Activated T-helper 2 cell treated with anti-CD3 and anti-CD28 coated beads, Interferon-gamma antibody, Interleukin-2, Interleukin-4, amounts not matched to agents 10 μg/mL and 5 μg/mL and 100 μg/mL, durations not matched to agents 14 hours and 24 hours and 36 hours (primary cell): ENCODE measurements around the gene CCDC12. TPM values are rescaled to one million over a fixed set of nuclear protein-coding genes. Genes with fewer than 3 reads are reported as not detected.

Experiments
- DNase-seq: peaks from one replicate; pipeline ENCODE4 v3.0.0; 2021; ENCODE audit warnings: low spot score
- H3K27ac Mint-ChIP-seq: one replicate; pipeline ENCODE4 v1.8.0; 2021; ENCODE audit warnings: mixed read lengths
- H3K27me3 Mint-ChIP-seq: one replicate; pipeline ENCODE4 v1.8.0; 2021; ENCODE audit warnings: low read depth, mixed read lengths
- H3K36me3 Mint-ChIP-seq: one replicate; pipeline ENCODE4 v1.8.0; 2021; ENCODE audit warnings: low read depth, mixed read lengths
- H3K4me1 Mint-ChIP-seq: one replicate; pipeline ENCODE4 v1.8.0; 2021; ENCODE audit warnings: low read depth, mixed read lengths
- H3K4me3 Mint-ChIP-seq: one replicate; pipeline ENCODE4 v1.8.0; 2021; ENCODE audit warnings: low read depth, mild to moderate bottlenecking, moderate library complexity, mixed read lengths
- H3K9me3 Mint-ChIP-seq: one replicate; pipeline ENCODE4 v1.8.0; 2021; ENCODE audit warnings: mixed read lengths
- intact Hi-C: fragments of 100-400 bp; cut with micrococcal nuclease; formaldehyde crosslinking; loops from one replicate; pipeline ENCODE4 v1.15.1; 2023
- total RNA-seq: library from RNA; stranded (reverse); gene quantifications from 2 replicates; pipeline ENCODE4 v1.2.3, GENCODE V29; 2022

CCDC12 gene
- total RNA-seq, 1 donor from 2014 or later: 65.3 TPM

- DNase-seq: peak; percentile 52
- intact Hi-C loops: loop anchor here (1.0 to 2.0 kb wide), 2 partner anchors 28 to 190 kb away; no protein-coding TSS in a partner anchor
- Mint-ChIP-seq H3K36me3 (no peaks in the 10 kb centered on the region), H3K4me1 (no peaks in the 10 kb centered on the region), H3K4me3 (no peak overlapping the region), H3K27ac (no peak overlapping the region), H3K27me3 (peaks cover 48% of the 10 kb centered on the region), H3K9me3 (no peaks in the 10 kb centered on the region)
Observed at GRCh38 chr3:46895204-46895660, 81.3 kb downstream of the CCDC12 start.

GRCh38 chr3:46894256-46894655 is 82.3 kb downstream of the CCDC12 start:
- Mint-ChIP-seq H3K4me3 (no peak overlapping the region), H3K27ac (no peak overlapping the region), H3K27me3 (peaks cover 49% of the 10 kb centered on the region), H3K9me3 (no peaks in the 10 kb centered on the region), H3K36me3 (no peaks in the 10 kb centered on the region), H3K4me1 (no peaks in the 10 kb centered on the region)
- no peak for DNase-seq
- intact Hi-C loops: loop anchor here (2.0 kb wide), 1 partner anchor 27 kb away; no protein-coding TSS in a partner anchor

GRCh38 chr3:46893763-46894162 is 82.8 kb downstream of the CCDC12 start:
- DNase-seq: no peak
- intact Hi-C loops: loop anchor here (2.0 kb wide), 1 partner anchor 27 kb away; no protein-coding TSS in a partner anchor
- Mint-ChIP-seq H3K4me3 (no peak overlapping the region), H3K9me3 (no peaks in the 10 kb centered on the region), H3K27me3 (peaks cover 45% of the 10 kb centered on the region), H3K4me1 (no peaks in the 10 kb centered on the region), H3K36me3 (no peaks in the 10 kb centered on the region), H3K27ac (no peak overlapping the region)

- no peaks in the 10 kb centered on the region for H3K36me3 Mint-ChIP-seq
Observed at GRCh38 chr3:46893146-46893748, 83.3 kb downstream of the CCDC12 start.

GRCh38 chr3:46892285-46893145 is 84.0 kb downstream of the CCDC12 start:
- H3K27me3 Mint-ChIP-seq: peaks cover 49% of the 10 kb centered on the region
- no peak for DNase-seq

More at GRCh38 chr3:46893146-46893748, 83.3 kb downstream of the CCDC12 start:
- no peak overlapping the region for H3K27ac Mint-ChIP-seq
- no peaks in the 10 kb centered on the region for H3K4me1 Mint-ChIP-seq
- H3K27me3 Mint-ChIP-seq: peaks cover 46% of the 10 kb centered on the region
- no peak for DNase-seq
- no peaks in the 10 kb centered on the region for H3K9me3 Mint-ChIP-seq
- H3K4me3 Mint-ChIP-seq: no peak overlapping the region
- intact Hi-C loops: no loop called here

GRCh38 chr3:46891132-46891531 is 85.4 kb downstream of the CCDC12 start:
- H3K27ac Mint-ChIP-seq: no peak overlapping the region
- H3K4me1 Mint-ChIP-seq: no peaks in the 10 kb centered on the region
- intact Hi-C loops: no loop called here
- H3K9me3 Mint-ChIP-seq: no peaks in the 10 kb centered on the region
- H3K27me3 Mint-ChIP-seq: peaks cover 49% of the 10 kb centered on the region
- H3K36me3 Mint-ChIP-seq: no peaks in the 10 kb centered on the region
- H3K4me3 Mint-ChIP-seq: no peak overlapping the region
- DNase-seq: no peak

More at GRCh38 chr3:46892285-46893145, 84.0 kb downstream of the CCDC12 start:
- no peaks in the 10 kb centered on the region for H3K9me3 Mint-ChIP-seq
- intact Hi-C loops: no loop called here
- peak overlapping the region; percentile 32 for H3K4me3 Mint-ChIP-seq
- H3K36me3 Mint-ChIP-seq: no peaks in the 10 kb centered on the region
- H3K27ac Mint-ChIP-seq: no peak overlapping the region
- no peaks in the 10 kb centered on the region for H3K4me1 Mint-ChIP-seq

- no peak overlapping the region for H3K27ac Mint-ChIP-seq
- no peak overlapping the region for H3K4me3 Mint-ChIP-seq
- H3K27me3 Mint-ChIP-seq: peaks cover 50% of the 10 kb centered on the region
- no peaks in the 10 kb centered on the region for H3K9me3 Mint-ChIP-seq
- intact Hi-C loops: no loop called here
- DNase-seq: no peak
- H3K36me3 Mint-ChIP-seq: no peaks in the 10 kb centered on the region
- H3K4me1 Mint-ChIP-seq: peaks cover under 1% of the 10 kb centered on the region
Observed at GRCh38 chr3:46890132-46890531, 86.4 kb downstream of the CCDC12 start.

GRCh38 chr3:46889381-46890110 is 87.0 kb downstream of the CCDC12 start:
- H3K36me3 Mint-ChIP-seq: no peaks in the 10 kb centered on the region
- H3K4me1 Mint-ChIP-seq: peaks cover 6% of the 10 kb centered on the region
- no peak for DNase-seq
- no peak overlapping the region for H3K27ac Mint-ChIP-seq
- H3K27me3 Mint-ChIP-seq: peaks cover 54% of the 10 kb centered on the region
- no peaks in the 10 kb centered on the region for H3K9me3 Mint-ChIP-seq
- no peak overlapping the region for H3K4me3 Mint-ChIP-seq
- intact Hi-C loops: no loop called here

- Mint-ChIP-seq H3K27me3 (peaks cover 59% of the 10 kb centered on the region), H3K36me3 (no peaks in the 10 kb centered on the region), H3K27ac (no peak overlapping the region), H3K4me1 (peaks cover 6% of the 10 kb centered on the region), H3K9me3 (no peaks in the 10 kb centered on the region), H3K4me3 (no peak overlapping the region)
- DNase-seq: no peak
- intact Hi-C loops: no loop called here
Observed at GRCh38 chr3:46888705-46889104, 87.8 kb downstream of the CCDC12 start.

GRCh38 chr3:46887980-46888494 is 88.5 kb downstream of the CCDC12 start:
- H3K36me3 Mint-ChIP-seq: no peaks in the 10 kb centered on the region
- no peak overlapping the region for H3K4me3 Mint-ChIP-seq
- peaks cover 6% of the 10 kb centered on the region for H3K4me1 Mint-ChIP-seq
- peaks cover 58% of the 10 kb centered on the region for H3K27me3 Mint-ChIP-seq
- DNase-seq: no peak
- intact Hi-C loops: no loop called here
- no peak overlapping the region for H3K27ac Mint-ChIP-seq
- H3K9me3 Mint-ChIP-seq: no peaks in the 10 kb centered on the region

- Mint-ChIP-seq H3K4me1 (peaks cover 6% of the 10 kb centered on the region), H3K9me3 (no peaks in the 10 kb centered on the region), H3K27me3 (peaks cover 44% of the 10 kb centered on the region), H3K4me3 (no peak overlapping the region), H3K27ac (no peak overlapping the region), H3K36me3 (no peaks in the 10 kb centered on the region)
- no peak for DNase-seq
- intact Hi-C loops: no loop called here
Observed at GRCh38 chr3:46885612-46886011, 90.9 kb downstream of the CCDC12 start.

GRCh38 chr3:46884929-46885328 is 91.6 kb downstream of the CCDC12 start:
- Mint-ChIP-seq H3K9me3 (no peaks in the 10 kb centered on the region), H3K27ac (no peak overlapping the region), H3K4me3 (no peak overlapping the region), H3K27me3 (peaks cover 47% of the 10 kb centered on the region), H3K36me3 (no peaks in the 10 kb centered on the region), H3K4me1 (peaks cover 6% of the 10 kb centered on the region)
- DNase-seq: no peak
- intact Hi-C loops: no loop called here
